GM12892 (cell line): Measurements from ENCODE around the gene GALNT7.

Source experiments
- POLR2A ChIP-seq: IDR thresholded peaks from 2 replicates; pipeline ENCODE4 v1.6.1; 2011; ENCODE audit warnings: low read depth, low read length, control low read depth
- POLR2AphosphoS5 ChIP-seq: IDR thresholded peaks from 2 replicates; pipeline ENCODE4 v1.6.1; 2011; ENCODE audit warnings: low read depth, low read length, control low read depth
- TAF1 ChIP-seq: IDR thresholded peaks from 2 replicates; pipeline ENCODE4 v1.6.1; 2011; ENCODE audit warnings: low read depth, mild to moderate bottlenecking, control low read depth, low read length, borderline replicate concordance

GRCh38 chr4:173334085-173334890 lies 165.7 kb downstream of the GALNT7 start, which contains the start of gene HMGB2:
- TF ChIP-seq POLR2A (peak; percentile 99), TAF1 (peak; percentile 93), POLR2AphosphoS5 (peak; percentile 98)
